CD4-positive, alpha-beta memory T cell (primary cell): ENCODE data around the gene SLAMF7. TPM values are rescaled to one million over a fixed set of nuclear protein-coding genes. Genes with fewer than 3 reads are reported as not detected.
A peak's percentile ranks its signal among the peaks of the same experiment; 100 is the strongest.
"Not testable (repeated sequence)": the region's sequence is repeated elsewhere in the genome, so short reads cannot be mapped to it uniquely, and the experiment has no call there.

Source experiments
- CTCF ChIA-PET: fragments of 350-600 bp; sonication (Branson Sonifier 250); formaldehyde crosslinking; loops from one replicate; lab custom pipeline; 2021; ENCODE audit warnings: inconsistent platforms; ENCODE audit not compliant: partially characterized antibody; lab: Charles Lee
- POLR2A ChIA-PET: fragments of 350-600 bp; sonication (Branson Sonifier 250); formaldehyde crosslinking; loops from one replicate; lab custom pipeline; 2021; ENCODE audit not compliant: partially characterized antibody; lab: Charles Lee
- DNase-seq, 5 donors: peaks; one replicate each; pipeline versions ENCODE4 v3.0.0 to v3.0.0-alpha.2; 2020 to 2022; ENCODE audit warnings: mixed read lengths in 1 of 5
- H3K27ac ChIP-seq: one replicate; pipeline ENCODE4 v1.7.0; 2013; ENCODE audit warnings: low read depth, low read length
- H3K27me3 ChIP-seq: 2 replicates; pipeline ENCODE4 v1.7.0; 2013; ENCODE audit warnings: mild to moderate bottlenecking, low read length, moderate library complexity; ENCODE audit not compliant: insufficient read depth
- H3K36me3 ChIP-seq: 2 replicates; pipeline ENCODE4 v1.7.0; 2013; ENCODE audit warnings: mild to moderate bottlenecking, low read length, moderate library complexity; ENCODE audit not compliant: insufficient read depth
- H3K4me1 ChIP-seq: 2 replicates; pipeline ENCODE4 v1.7.0; 2013; ENCODE audit warnings: mild to moderate bottlenecking, low read length, moderate library complexity; ENCODE audit not compliant: insufficient read depth
- H3K4me3 ChIP-seq, 2 donors: one replicate each; pipeline ENCODE4 v1.7.0; 2013; ENCODE audit warnings: low read length in 2 of 2, mild to moderate bottlenecking in 1 of 2
- H3K9me3 ChIP-seq, 2 donors: one replicate each; pipeline ENCODE4 v1.7.0; 2013; ENCODE audit warnings: low read length in 2 of 2, control low read depth in 1 of 2; ENCODE audit not compliant: control insufficient read depth in 1 of 2
- H3K27ac Mint-ChIP-seq, 7 donors: one replicate each; pipeline ENCODE4 v1.8.0; 2020 to 2021; ENCODE audit warnings: mixed read lengths in 7 of 7, mild to moderate bottlenecking in 6 of 7, inconsistent platforms in 3 of 7, moderate library complexity in 3 of 7
- H3K27me3 Mint-ChIP-seq, 2 donors: one replicate each; pipeline ENCODE4 v1.8.0; 2020 to 2021; ENCODE audit warnings: mixed read lengths in 2 of 2
- H3K36me3 Mint-ChIP-seq, 2 donors: one replicate each; pipeline ENCODE4 v1.8.0; 2020 to 2021; ENCODE audit warnings: mixed read lengths in 2 of 2, inconsistent platforms in 1 of 2, mild to moderate bottlenecking in 1 of 2
- H3K4me1 Mint-ChIP-seq, 4 donors: one replicate each; pipeline ENCODE4 v1.8.0; 2020 to 2021; ENCODE audit warnings: mixed read lengths in 4 of 4, mild to moderate bottlenecking in 1 of 4
- H3K4me3 Mint-ChIP-seq, 8 donors: one replicate each; pipeline ENCODE4 v1.8.0; 2020 to 2021; ENCODE audit warnings: mixed read lengths in 8 of 8, mild to moderate bottlenecking in 7 of 8, moderate library complexity in 6 of 8, inconsistent platforms in 3 of 8
- H3K9me3 Mint-ChIP-seq, 8 donors: one replicate each; pipeline ENCODE4 v1.8.0; 2020 to 2021; ENCODE audit warnings: mixed read lengths in 8 of 8, mild to moderate bottlenecking in 5 of 8, inconsistent platforms in 3 of 8, moderate library complexity in 1 of 8
- intact Hi-C: fragments of 100-400 bp; cut with micrococcal nuclease; formaldehyde crosslinking; loops from one replicate; pipeline ENCODE4 v1.15.1; 2023
- polyA plus RNA-seq, 2 donors: library from polyadenylated mRNA; unstranded; fragments of 300-500 nt; fragmentation: Illumina TruSeq; gene quantifications; one replicate each; pipeline ENCODE4 v1.2.3, GENCODE V29; 2021
- total RNA-seq, 2 experiments: library from RNA; stranded (reverse); gene quantifications; one replicate each; pipeline ENCODE4 v1.2.3, GENCODE V29; 2021

The SLAMF7 gene, protein sequence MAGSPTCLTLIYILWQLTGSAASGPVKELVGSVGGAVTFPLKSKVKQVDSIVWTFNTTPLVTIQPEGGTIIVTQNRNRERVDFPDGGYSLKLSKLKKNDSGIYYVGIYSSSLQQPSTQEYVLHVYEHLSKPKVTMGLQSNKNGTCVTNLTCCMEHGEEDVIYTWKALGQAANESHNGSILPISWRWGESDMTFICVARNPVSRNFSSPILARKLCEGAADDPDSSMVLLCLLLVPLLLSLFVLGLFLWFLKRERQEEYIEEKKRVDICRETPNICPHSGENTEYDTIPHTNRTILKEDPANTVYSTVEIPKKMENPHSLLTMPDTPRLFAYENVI
- total RNA-seq (1 to 10 TPM; 8.1 to 8.2 TPM), polyA plus RNA-seq (1 to 10 TPM; 2.8 TPM)

DNA sequence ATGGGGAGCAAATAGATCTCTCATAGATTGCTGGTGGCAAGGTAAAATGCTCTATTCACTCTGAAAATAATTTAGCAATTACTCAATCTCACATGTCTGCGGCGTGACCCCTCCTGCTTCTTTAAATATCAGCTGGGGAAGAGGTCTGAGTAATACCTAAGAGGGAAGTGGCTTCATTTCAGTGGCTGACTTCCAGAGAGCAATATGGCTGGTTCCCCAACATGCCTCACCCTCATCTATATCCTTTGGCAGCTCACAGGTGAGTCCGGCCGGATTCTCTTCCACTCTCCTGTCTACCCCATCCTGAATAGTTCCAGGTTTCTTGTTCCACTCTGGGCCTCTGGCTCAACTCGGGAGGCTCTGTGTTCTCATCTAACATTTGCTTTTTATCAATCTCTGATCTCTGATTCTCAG lies at the start of gene SLAMF7:
TSS of gene SLAMF7 (plus strand) at position 150 of the 414 bp plus-strand sequence. CDS start at position 205, 55 bp downstream.
- no peaks in the 10 kb centered on the region for H3K27me3 ChIP-seq

GRCh38 chr1:160692390-160692789 lies 46.7 kb upstream of the SLAMF7 start:
- ChIA-PET CTCF (interaction anchor here (0.9 to 1.5 kb wide), 7 partner anchors 9 to 76 kb away, joined by 3 to 7 read pairs (median 3); no protein-coding TSS in a partner anchor), POLR2A (interaction anchor here (1.2 to 1.8 kb wide), 2 partner anchors 10 to 14 kb away, joined by 3 to 6 read pairs; no protein-coding TSS in a partner anchor)
- H3K4me3 ChIP-seq, intact Hi-C loops, H3K27me3 ChIP-seq, H3K9me3 Mint-ChIP-seq, H3K27me3 Mint-ChIP-seq, H3K36me3 ChIP-seq, H3K9me3 ChIP-seq, DNase-seq: not testable (repeated sequence)
- Mint-ChIP-seq H3K36me3 (peaks cover 29 to 67% of the 10 kb centered on the region in 2 donors), H3K4me1 (peaks cover 53 to 89% (median 64%) of the 10 kb centered on the region in 4 donors), H3K4me3 (peak overlapping the region in 5 of 8 donors; percentile 17 to 80 (median 31)), H3K27ac (peak overlapping the region; percentile 27 to 91 (median 84))
- Histone ChIP-seq H3K4me1 (peaks cover 70% of the 10 kb centered on the region), H3K27ac (peak overlapping the region; percentile 2)

More for the DNA sequence above, at the start of gene SLAMF7:
- H3K4me1 Mint-ChIP-seq: peaks cover 14 to 52% (median 32%) of the 10 kb centered on the region in 4 donors
- peak within 1 kb of the TSS in 7 of 8 donors; percentile 21 to 82 (median 74) for H3K4me3 Mint-ChIP-seq
- H3K9me3 ChIP-seq: no peaks in the 10 kb centered on the region
- POLR2A ChIA-PET: interaction anchor here (0.8 to 1.7 kb wide), 4 partner anchors 17 to 55 kb away, joined by 3 to 6 read pairs (median 3); partner anchors contain the start of gene CD48
- intact Hi-C loops: no loop called here
- peaks cover 14% of the 10 kb centered on the region for H3K4me1 ChIP-seq
- H3K36me3 ChIP-seq: no peaks in the 10 kb centered on the region
- peak in 1 of 5 donors; percentile 53 for DNase-seq
- H3K27me3 Mint-ChIP-seq: no peaks in the 10 kb centered on the region
- peak within 1 kb of the TSS in 1 of 2 donors; percentile 7 for H3K4me3 ChIP-seq
- H3K27ac ChIP-seq: no peak within 1 kb of the TSS
- H3K9me3 Mint-ChIP-seq: peaks cover 0 to 27% (median 13%) of the 10 kb centered on the region in 8 donors
- CTCF ChIA-PET: interaction anchor here (0.9 to 1.5 kb wide), 4 partner anchors 29 to 97 kb away, joined by 3 to 7 read pairs (median 4); no protein-coding TSS in a partner anchor
- peaks cover 5 to 7% of the 10 kb centered on the region in 2 donors for H3K36me3 Mint-ChIP-seq
- peak within 1 kb of the TSS in 5 of 7 donors; percentile 26 to 87 (median 70) for H3K27ac Mint-ChIP-seq

- Histone ChIP-seq H3K4me1 (peaks cover 89% of the 10 kb centered on the region), H3K9me3 (no peaks in the 10 kb centered on the region), H3K27me3 (no peaks in the 10 kb centered on the region), H3K27ac (no peak overlapping the region), H3K36me3 (peaks cover 12% of the 10 kb centered on the region), H3K4me3 (no peak overlapping the region)
- Mint-ChIP-seq H3K36me3 (peaks cover 34 to 78% of the 10 kb centered on the region in 2 donors), H3K27me3 (no peaks in the 10 kb centered on the region), H3K9me3 (no peaks in the 10 kb centered on the region), H3K4me1 (peaks cover 0 to 94% (median 66%) of the 10 kb centered on the region in 4 donors), H3K4me3 (peak overlapping the region in 7 of 8 donors; percentile 1 to 84 (median 58)), H3K27ac (peak overlapping the region in 6 of 7 donors; percentile 80 to 92 (median 86))
- POLR2A ChIA-PET: interaction anchor here (1.3 kb wide), 1 partner anchor 9 kb away, joined by 6 read pairs; the partner anchor contains the start of gene CD48
- intact Hi-C loops: no loop called here
- CTCF ChIA-PET: interaction anchor here (1.1 to 1.8 kb wide), 3 partner anchors 19 to 28 kb away, joined by 5 to 7 read pairs (median 6); no protein-coding TSS in a partner anchor
- DNase-seq: no peak
Measured at GRCh38 chr1:160702100-160702499, 36.9 kb upstream of the SLAMF7 start.

DNA sequence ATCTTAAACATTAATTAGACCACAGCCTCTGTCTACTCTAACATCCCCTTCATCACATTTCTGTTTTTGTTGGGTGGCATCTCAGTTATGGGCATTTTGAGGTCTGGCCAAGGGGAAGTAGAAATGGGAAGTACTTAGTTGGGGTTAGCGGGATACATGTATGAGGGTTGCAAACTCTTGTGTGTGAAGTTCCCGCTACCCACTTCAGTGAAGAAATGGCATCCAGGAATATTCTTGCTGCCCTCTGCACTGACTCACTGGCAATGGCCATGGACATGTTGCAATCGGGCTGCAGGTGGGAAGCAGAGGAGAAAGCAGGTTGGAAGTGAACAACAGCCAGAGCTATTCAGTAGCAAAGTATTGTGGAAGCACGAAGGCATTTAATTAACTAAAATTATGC lies 34.8 kb upstream of the SLAMF7 start:
- Mint-ChIP-seq H3K4me3 (peak overlapping the region in 7 of 8 donors; percentile 50 to 90 (median 62)), H3K27me3 (no peaks in the 10 kb centered on the region), H3K27ac (peak overlapping the region in 6 of 7 donors; percentile 19 to 94 (median 74)), H3K36me3 (peaks cover 32 to 62% of the 10 kb centered on the region in 2 donors), H3K4me1 (peaks cover 0 to 72% (median 60%) of the 10 kb centered on the region in 4 donors), H3K9me3 (no peaks in the 10 kb centered on the region)
- Histone ChIP-seq H3K36me3 (peaks cover 12% of the 10 kb centered on the region), H3K27ac (peak overlapping the region; percentile 10), H3K9me3 (no peaks in the 10 kb centered on the region), H3K27me3 (no peaks in the 10 kb centered on the region), H3K4me1 (peaks cover 96% of the 10 kb centered on the region), H3K4me3 (no peak overlapping the region)
- CTCF ChIA-PET: interaction anchor here (1.4 to 3.0 kb wide), 3 partner anchors 21 to 64 kb away, joined by 4 to 11 read pairs (median 5); no protein-coding TSS in a partner anchor
- intact Hi-C loops: no loop called here
- POLR2A ChIA-PET: interaction anchor here (1.5 to 6.7 kb wide), 2 partner anchors 21 to 76 kb away, joined by 6 to 85 read pairs; no protein-coding TSS in a partner anchor
- DNase-seq: no peak

- H3K9me3 Mint-ChIP-seq, intact Hi-C loops, H3K27me3 ChIP-seq, DNase-seq, H3K27me3 Mint-ChIP-seq, H3K9me3 ChIP-seq: not testable (repeated sequence)
- POLR2A ChIA-PET: interaction anchor here (2.4 to 6.7 kb wide), 3 partner anchors 10 to 91 kb away, joined by 11 to 85 read pairs (median 44); partner anchors contain the start of gene LY9
- H3K36me3 Mint-ChIP-seq: peaks cover 32 to 61% of the 10 kb centered on the region in 2 donors
- CTCF ChIA-PET: interaction anchor here (1.2 to 4.7 kb wide), 6 partner anchors 9 to 63 kb away, joined by 3 to 43 read pairs (median 8); no protein-coding TSS in a partner anchor
- Histone ChIP-seq H3K36me3 (peaks cover 12% of the 10 kb centered on the region), H3K4me3 (peak overlapping the region in 1 of 2 donors; percentile 31), H3K27ac (peak overlapping the region; percentile 41), H3K4me1 (peaks cover 97% of the 10 kb centered on the region)
- H3K4me3 Mint-ChIP-seq: peak overlapping the region in 2 of 8 donors; percentile 38 to 53
- peak overlapping the region in 6 of 7 donors; percentile 44 to 92 (median 87) for H3K27ac Mint-ChIP-seq
- H3K4me1 Mint-ChIP-seq: peaks cover 0 to 64% (median 55%) of the 10 kb centered on the region in 4 donors
Measured at GRCh38 chr1:160705212-160705621, 33.8 kb upstream of the SLAMF7 start.

GRCh38 chr1:160705742-160706141 lies 33.3 kb upstream of the SLAMF7 start:
- no peaks in the 10 kb centered on the region for H3K27me3 Mint-ChIP-seq
- H3K36me3 Mint-ChIP-seq: peaks cover 32 to 60% of the 10 kb centered on the region in 2 donors
- Histone ChIP-seq H3K27me3 (no peaks in the 10 kb centered on the region), H3K9me3 (no peaks in the 10 kb centered on the region), H3K27ac (peak overlapping the region; percentile 41), H3K4me3 (peak overlapping the region in 1 of 2 donors; percentile 31), H3K4me1 (peaks cover 92% of the 10 kb centered on the region), H3K36me3 (peaks cover 12% of the 10 kb centered on the region)
- peak overlapping the region in 6 of 7 donors; percentile 44 to 92 (median 87) for H3K27ac Mint-ChIP-seq
- intact Hi-C loops: no loop called here
- no peaks in the 10 kb centered on the region for H3K9me3 Mint-ChIP-seq
- DNase-seq: peak in 1 of 5 donors; percentile 68
- no peak overlapping the region for H3K4me3 Mint-ChIP-seq
- ChIA-PET POLR2A (interaction anchor here (1.9 to 6.7 kb wide), 4 partner anchors 10 to 91 kb away, joined by 6 to 85 read pairs (median 28); partner anchors contain the start of gene LY9), CTCF (interaction anchor here (0.9 to 4.7 kb wide), 6 partner anchors 9 to 63 kb away, joined by 3 to 43 read pairs (median 4); no protein-coding TSS in a partner anchor)
- peaks cover 0 to 59% (median 50%) of the 10 kb centered on the region in 4 donors for H3K4me1 Mint-ChIP-seq
